WTC11 (cell line): ENCODE data around the gene CHTOP.

Experiments
- CTCF ChIP-seq: fragments of 200-600 bp; IDR thresholded peaks from 2 replicates; pipeline ENCODE4 v1.8.0; 2022; ENCODE audit warnings: antibody characterized with exemption
- ETV6 ChIP-seq: sonication (generic); formaldehyde crosslinking; IDR thresholded peaks from 2 replicates; pipeline ENCODE4 v1.8.1; 2022; ENCODE audit warnings: mild to moderate bottlenecking, missing genetic modification reagents
- JUN ChIP-seq: sonication (generic); formaldehyde crosslinking; IDR thresholded peaks from 2 replicates; pipeline ENCODE4 v1.8.0; 2023; ENCODE audit warnings: mild to moderate bottlenecking, missing genetic modification reagents
- TF ChIP-seq, protein P1 (sequence below): fragments of 250-450 bp; sonication (Bioruptor Pico); IDR thresholded peaks from 2 replicates; pipeline ENCODE4 v1.9.0; 2021; ENCODE audit warnings: mild to moderate bottlenecking
- TF ChIP-seq, protein P2 (sequence below): sonication (generic); formaldehyde crosslinking; IDR thresholded peaks from 2 replicates; pipeline ENCODE4 v1.8.1; 2023; ENCODE audit warnings: mild to moderate bottlenecking, missing genetic modification reagents, moderate library complexity
- TF ChIP-seq, protein P3 (sequence below): fragments of 250-450 bp; sonication (Bioruptor Pico); IDR thresholded peaks from 2 replicates; pipeline ENCODE4 v1.9.0; 2021; ENCODE audit warnings: mild to moderate bottlenecking

- TF ChIP-seq CTCF (no peak), JUN (no peak), ETV6 (CRISPR knock-in tag) (no peak)
- TF ChIP-seq, protein P1, sequence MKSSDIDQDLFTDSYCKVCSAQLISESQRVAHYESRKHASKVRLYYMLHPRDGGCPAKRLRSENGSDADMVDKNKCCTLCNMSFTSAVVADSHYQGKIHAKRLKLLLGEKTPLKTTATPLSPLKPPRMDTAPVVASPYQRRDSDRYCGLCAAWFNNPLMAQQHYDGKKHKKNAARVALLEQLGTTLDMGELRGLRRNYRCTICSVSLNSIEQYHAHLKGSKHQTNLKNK = no peak
- TF ChIP-seq, protein P2, sequence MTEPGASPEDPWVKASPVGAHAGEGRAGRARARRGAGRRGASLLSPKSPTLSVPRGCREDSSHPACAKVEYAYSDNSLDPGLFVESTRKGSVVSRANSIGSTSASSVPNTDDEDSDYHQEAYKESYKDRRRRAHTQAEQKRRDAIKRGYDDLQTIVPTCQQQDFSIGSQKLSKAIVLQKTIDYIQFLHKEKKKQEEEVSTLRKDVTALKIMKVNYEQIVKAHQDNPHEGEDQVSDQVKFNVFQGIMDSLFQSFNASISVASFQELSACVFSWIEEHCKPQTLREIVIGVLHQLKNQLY (CRISPR knock-in tag) = no peak
- TF ChIP-seq, protein P3, sequence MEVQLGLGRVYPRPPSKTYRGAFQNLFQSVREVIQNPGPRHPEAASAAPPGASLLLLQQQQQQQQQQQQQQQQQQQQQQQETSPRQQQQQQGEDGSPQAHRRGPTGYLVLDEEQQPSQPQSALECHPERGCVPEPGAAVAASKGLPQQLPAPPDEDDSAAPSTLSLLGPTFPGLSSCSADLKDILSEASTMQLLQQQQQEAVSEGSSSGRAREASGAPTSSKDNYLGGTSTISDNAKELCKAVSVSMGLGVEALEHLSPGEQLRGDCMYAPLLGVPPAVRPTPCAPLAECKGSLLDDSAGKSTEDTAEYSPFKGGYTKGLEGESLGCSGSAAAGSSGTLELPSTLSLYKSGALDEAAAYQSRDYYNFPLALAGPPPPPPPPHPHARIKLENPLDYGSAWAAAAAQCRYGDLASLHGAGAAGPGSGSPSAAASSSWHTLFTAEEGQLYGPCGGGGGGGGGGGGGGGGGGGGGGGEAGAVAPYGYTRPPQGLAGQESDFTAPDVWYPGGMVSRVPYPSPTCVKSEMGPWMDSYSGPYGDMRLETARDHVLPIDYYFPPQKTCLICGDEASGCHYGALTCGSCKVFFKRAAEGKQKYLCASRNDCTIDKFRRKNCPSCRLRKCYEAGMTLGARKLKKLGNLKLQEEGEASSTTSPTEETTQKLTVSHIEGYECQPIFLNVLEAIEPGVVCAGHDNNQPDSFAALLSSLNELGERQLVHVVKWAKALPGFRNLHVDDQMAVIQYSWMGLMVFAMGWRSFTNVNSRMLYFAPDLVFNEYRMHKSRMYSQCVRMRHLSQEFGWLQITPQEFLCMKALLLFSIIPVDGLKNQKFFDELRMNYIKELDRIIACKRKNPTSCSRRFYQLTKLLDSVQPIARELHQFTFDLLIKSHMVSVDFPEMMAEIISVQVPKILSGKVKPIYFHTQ (CRISPR knock-in tag) = peak; percentile 82
Measured at GRCh38 chr1:153661111-153661708, 27.3 kb downstream of the CHTOP start.
